WI38 (cell line): ENCODE measurements around the gene SLCO2A1.
"Not testable (repeated sequence)": the region's sequence is repeated elsewhere in the genome, so short reads cannot be mapped to it uniquely, and the experiment has no call there.

Source experiments
- H3K4me3 ChIP-seq: 2 replicates; pipeline ENCODE4 v1.5.1; 2011; ENCODE audit warnings: low read depth, mild to moderate bottlenecking, control low read depth, low read length
- TF ChIP-seq, protein P1 (sequence below): IDR thresholded peaks from 2 replicates; pipeline ENCODE4 v1.5.1; 2012; ENCODE audit warnings: low read depth, mild to moderate bottlenecking, control low read depth, low read length

Gene SLCO2A1

DNA sequence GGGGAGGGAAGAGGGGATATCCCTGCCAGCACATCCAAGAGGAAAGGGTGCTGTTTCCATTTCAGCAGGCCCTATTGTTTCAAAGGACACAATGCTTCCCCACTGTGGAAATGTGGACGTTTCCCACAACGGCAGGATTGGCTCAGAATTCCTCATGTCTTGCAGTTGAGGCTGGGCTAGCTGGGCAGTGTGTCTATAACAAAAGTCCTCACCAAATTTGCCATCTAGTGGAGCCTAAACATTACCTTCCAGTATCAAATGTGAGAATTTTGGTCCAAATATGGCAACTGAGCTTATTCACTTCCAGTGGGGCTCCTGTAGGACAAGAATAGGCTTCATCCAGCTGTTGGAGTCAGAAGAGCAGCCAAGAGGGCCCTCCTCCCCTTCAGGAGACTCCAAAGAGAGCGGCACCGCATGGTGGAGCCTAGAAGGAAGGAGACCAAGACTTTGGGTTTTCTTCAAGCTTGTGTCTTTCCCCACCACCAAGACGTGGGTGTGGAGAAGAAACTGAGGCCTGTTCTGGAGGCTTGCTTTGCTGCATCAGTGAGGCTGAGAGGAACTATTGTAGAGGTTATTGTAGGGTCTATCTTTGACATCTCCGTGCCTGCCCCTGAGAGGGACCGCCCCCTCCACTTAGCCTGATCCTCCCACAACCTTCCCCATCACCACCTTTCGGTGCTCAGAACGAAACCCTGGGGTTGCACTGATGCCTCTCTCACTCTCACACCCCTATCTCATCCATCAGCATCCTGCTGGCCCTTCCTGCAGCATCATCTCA lies 45.3 kb upstream of the SLCO2A1 start:
- H3K4me3 ChIP-seq: no peak overlapping the region
- TF ChIP-seq, protein P1, sequence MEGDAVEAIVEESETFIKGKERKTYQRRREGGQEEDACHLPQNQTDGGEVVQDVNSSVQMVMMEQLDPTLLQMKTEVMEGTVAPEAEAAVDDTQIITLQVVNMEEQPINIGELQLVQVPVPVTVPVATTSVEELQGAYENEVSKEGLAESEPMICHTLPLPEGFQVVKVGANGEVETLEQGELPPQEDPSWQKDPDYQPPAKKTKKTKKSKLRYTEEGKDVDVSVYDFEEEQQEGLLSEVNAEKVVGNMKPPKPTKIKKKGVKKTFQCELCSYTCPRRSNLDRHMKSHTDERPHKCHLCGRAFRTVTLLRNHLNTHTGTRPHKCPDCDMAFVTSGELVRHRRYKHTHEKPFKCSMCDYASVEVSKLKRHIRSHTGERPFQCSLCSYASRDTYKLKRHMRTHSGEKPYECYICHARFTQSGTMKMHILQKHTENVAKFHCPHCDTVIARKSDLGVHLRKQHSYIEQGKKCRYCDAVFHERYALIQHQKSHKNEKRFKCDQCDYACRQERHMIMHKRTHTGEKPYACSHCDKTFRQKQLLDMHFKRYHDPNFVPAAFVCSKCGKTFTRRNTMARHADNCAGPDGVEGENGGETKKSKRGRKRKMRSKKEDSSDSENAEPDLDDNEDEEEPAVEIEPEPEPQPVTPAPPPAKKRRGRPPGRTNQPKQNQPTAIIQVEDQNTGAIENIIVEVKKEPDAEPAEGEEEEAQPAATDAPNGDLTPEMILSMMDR: no peak

DNA sequence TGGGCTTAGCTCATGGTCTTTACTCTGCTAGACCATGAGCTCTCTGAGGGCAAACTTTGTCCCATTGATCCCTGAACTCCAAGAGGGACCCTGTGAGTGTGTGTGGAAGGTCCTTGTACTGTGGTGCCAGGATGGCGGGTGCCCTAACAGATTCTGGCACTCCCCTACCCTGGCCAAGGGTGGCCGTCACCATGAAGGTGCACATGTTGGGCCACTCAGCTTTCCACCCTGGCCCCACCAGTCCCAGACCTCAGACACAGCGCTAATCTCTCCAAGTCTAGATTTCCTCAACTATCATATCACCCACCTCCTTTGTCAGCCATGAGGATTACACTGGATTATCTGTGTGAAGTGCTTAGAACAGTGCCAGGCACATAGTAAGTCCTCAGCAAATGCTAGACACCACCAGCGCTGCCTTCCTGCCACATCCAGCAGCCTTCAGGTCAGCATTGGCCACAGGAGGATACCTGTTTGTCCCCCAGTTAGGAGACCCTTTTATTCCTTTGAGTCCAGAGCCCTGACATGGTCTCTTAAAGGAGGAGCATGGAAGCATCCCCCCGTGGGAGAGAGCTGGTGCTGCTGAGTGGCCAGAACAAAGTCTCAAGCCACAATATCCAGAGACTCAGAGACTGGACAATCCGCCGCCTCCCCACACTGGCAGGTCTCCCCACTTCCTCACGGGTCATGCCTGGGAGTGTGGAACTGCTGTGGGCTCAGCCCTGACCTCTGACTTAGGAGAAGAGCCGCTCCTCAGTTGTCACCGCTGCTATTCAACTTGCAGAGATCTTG lies 44.5 kb upstream of the SLCO2A1 start:
- no peak overlapping the region for H3K4me3 ChIP-seq
- TF ChIP-seq, protein P1: no peak

DNA sequence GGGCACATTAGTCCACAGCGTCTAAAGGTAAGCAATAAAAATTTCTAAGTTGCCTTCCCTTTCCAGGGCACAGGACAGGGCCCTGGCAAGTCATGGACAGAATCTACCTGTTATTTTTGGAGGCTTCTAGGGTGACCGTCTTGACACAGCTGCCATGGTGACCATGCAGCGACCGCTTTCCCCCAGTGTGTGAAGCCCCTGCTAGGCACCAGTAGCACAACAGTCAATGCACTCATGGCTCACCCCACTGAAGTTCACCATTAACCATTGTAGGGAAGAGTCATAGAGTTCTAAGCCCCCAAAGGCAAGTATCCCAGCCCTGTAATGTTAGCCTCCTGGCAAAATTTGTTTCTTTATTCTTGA lies 43.8 kb upstream of the SLCO2A1 start:
- no peak overlapping the region for H3K4me3 ChIP-seq
- TF ChIP-seq, protein P1: no peak

- no peak overlapping the region for H3K4me3 ChIP-seq
- TF ChIP-seq, protein P1: no peak
Observed at GRCh38 chr3:134072881-134073582, 43.3 kb upstream of the SLCO2A1 start.

DNA sequence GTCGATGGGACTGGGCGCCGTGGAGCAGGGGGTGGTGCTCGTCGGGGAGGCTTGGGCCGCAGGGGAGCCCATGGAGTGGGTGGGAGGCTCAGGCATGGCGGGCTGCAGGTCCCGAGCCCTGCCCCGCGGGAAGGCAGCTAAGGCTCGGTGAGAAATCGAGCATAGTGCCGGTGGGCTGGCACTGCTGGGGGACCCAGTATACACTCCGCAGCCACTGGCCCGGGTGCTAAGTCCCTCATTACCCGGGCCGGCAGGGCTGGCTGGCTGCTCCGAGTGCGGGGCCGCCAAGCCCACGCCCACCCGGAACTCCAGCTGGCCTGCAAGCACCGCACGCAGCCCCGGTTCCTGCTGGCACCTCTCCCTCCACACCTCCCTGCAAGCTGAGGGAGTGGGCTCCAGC lies 40.6 kb upstream of the SLCO2A1 start:
- H3K4me3 ChIP-seq: not testable (repeated sequence)

GRCh38 chr3:134068429-134068828 lies 38.7 kb upstream of the SLCO2A1 start:
- no peak overlapping the region for H3K4me3 ChIP-seq
- TF ChIP-seq, protein P1: no peak

DNA sequence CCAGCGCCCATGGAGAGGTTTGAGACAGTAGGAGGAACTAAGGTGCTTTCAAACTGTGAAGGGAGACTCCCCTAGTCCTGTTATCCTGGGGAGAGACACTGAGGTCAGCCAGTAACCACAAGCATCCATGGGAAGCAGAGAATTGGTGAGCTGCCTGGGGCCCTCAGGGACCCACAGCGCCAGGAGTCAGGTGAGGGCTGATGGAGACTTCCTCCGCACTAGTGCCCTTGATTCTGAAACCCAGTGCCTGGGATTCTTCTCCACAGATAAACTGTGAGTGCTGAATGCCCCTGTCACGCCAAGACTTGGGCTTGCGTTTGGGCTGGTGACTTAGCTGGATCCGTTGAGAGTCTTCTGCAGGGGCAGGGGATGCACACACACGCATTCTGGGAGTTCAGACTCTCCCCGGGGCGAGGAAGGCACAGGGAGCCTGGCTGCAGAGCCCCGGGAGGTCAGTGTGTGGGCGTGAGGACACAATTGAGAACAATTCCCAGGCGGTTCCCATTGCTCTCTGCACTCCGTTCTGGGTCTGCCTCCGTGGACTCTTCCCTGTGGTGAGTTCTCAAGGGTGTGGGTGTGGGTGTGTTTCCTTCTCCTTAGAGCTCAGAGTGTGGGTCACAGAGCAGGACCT lies 37.9 kb upstream of the SLCO2A1 start:
- TF ChIP-seq, protein P1: no peak
- H3K4me3 ChIP-seq: no peak overlapping the region
